Measurements from ENCODE around the gene TBL1XR1.
"Not testable (repeated sequence)": the region's sequence is repeated elsewhere in the genome, so short reads cannot be mapped to it uniquely, and the experiment has no call there.

TBL1XR1 gene

DNA sequence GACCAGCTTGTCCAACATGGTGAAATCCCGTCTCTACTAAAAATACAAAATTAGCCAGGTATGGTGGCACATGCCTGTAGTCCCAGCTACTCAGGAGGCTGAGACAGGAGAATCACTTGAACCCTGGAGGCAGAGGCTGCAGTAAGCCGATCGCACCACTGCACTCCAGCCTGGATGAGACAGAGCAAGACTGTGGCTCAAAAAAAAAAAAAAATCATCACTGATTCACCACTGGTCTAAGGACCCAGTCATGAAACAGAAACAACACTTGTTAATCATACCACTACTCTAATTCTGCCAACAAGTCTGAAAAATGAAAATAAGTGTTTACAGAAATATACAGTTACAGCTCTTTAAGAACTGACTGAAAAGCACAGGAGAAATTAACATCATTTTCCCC, 12.7 kb downstream of the TBL1XR1 start:
- DNase-seq (ENCODE audit: low read depth in 2 of 2): not testable (repeated sequence)

- no peak for DNase-seq (ENCODE audit: low read depth in 2 of 2)
Measured at GRCh38 chr3:177182352-177182751, 14.9 kb downstream of the TBL1XR1 start.

DNA sequence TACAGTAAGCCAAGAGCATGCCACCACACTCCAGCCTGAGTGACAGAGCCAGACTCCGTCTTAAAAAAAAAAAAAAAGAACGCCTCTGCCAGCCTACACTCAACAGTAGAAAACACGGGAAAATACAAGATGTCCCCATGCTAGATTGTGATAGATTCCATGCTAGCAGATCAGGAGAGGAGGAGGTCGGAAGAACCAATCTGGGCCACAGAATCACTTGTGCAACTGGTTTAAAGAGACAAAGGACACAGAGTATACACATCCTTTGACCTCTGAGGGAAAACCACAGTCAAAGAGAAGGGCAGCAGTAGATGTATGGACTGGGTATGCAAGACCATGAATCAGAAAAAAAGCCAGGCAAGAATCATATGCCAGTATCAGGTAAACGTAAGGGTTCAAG, 15.9 kb downstream of the TBL1XR1 start:
- DNase-seq (ENCODE audit: low read depth in 2 of 2): no peak

- DNase-seq (ENCODE audit: low read depth in 2 of 2): no peak
Measured at GRCh38 chr3:177180506-177180905, 16.8 kb downstream of the TBL1XR1 start.

DNA sequence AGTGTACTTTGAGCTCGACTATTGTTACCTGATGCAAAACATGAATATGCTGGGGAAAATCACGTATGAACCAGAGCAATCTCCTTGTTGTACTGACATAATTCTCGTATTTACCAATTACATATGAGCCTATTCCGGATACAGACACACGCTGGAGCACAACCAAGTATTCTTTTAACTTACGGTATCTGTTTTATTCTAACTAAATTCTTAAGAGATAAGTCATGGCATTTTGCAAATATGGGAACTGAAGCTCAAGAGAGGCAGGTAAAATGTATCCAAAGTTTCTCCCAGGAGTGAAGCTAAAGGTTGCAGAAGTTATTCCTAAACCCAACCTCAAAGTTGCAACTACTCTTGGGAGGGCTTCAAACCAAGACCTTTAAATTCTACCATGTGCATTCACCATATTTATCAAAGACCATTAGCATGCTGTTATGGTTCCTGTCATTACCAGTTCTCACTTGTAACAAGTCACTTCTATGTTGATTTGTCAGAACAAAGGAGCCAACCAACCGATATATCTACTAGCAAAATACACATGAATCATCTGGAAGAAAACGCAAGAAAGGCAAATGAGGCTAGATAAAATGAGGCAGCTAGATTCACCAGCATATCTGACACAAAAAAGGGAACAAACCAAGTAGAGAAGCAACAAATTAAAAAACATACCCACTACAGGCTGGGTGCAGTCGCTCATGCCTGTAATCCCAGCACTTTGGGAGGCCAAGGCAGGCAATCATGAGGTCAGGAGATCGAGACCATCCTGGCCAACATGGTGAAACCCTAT, 17.8 kb downstream of the TBL1XR1 start:
- no peak for DNase-seq (ENCODE audit: low read depth in 2 of 2)

- DNase-seq (ENCODE audit: low read depth in 2 of 2): no peak
Measured at GRCh38 chr3:177177749-177178221, 19.5 kb downstream of the TBL1XR1 start.

DNA sequence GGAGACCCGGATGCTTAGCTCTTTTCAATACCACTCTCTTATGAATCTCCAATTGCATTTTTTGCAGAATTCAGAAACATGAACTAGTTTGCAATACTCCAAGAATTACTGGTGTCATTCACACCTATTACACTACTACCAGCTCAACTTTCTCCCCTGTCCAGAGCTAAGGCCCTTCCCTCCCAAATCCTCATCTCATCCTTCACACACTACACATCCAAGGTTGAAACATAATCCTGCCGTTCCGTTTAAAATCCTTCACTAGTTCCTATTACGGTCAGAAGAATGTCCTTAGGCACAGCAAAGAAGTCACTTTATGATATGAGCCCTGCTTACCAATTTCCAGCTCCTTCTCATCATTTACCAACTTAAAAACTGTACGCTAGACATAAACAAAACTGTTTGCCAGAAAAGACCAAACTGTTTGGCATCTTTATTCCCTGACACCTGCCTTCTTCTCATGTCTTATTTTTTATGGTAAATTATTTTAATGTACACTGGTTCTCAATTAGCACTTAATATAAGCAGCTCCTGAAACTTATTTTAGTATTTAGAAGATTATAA, 22.6 kb downstream of the TBL1XR1 start:
- DNase-seq (ENCODE audit: low read depth in 2 of 2): no peak

- no peak for DNase-seq (ENCODE audit: low read depth in 2 of 2)
Measured at GRCh38 chr3:177169936-177170722, 27.2 kb downstream of the TBL1XR1 start.

DNA sequence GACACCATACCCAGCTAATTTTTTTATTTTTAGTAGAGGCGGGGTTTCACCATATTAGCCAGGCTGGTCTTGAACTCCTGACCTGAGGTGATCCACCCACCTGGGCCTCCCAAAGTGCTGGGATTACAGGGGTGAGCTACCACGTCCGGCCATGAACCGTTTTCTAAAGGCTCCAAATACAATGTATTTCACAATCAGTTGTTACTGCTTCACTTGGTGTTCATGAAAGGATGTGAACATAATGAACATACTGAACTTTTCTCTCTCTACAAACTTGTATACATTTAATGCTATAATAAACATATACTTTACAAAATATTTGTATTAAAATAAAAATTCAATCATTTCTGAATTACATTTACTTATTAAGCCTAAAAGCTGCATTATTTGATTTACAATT, 28.9 kb downstream of the TBL1XR1 start:
- no peak for DNase-seq (ENCODE audit: low read depth in 2 of 2)

- no peak for DNase-seq (ENCODE audit: low read depth in 2 of 2)
Measured at GRCh38 chr3:177162742-177163141, 34.5 kb downstream of the TBL1XR1 start.

DNA sequence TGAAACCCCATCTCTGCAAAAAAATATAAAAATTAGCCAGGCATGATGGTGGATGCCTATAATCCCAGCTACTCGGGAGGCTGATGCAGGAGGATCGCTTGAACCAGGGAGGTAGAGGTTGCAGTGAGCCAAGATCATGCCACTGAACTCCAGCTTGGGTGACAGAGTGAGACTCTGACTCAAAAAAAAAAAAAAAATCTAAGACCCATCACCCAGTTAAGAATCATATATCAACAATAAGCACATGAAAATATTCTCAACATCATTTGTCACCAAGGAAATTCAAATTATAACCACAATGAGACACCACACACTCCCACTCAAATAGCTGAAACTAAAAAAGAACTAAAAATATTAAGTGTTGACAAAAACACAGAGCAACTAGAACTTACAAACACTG, 35.7 kb downstream of the TBL1XR1 start:
- not testable (repeated sequence) for DNase-seq (ENCODE audit: low read depth in 2 of 2)

DNA sequence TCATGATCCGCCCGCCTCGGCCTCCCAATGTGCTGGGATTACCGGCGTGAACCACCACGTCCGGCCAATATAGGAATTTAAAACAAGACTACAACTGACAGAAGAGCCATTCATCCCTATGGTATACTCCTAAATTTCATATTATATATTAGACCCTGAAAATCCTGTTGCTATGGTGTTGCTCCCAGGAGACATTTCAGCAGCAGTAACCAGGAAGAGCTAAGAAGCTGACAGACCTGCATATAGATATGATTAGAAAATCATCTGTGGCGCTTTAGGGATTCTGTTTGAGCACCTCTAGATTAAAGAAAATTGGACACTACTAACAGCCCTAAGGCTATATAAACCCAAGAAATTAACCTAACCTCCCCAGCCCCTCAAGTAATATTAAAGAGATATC, 38.8 kb downstream of the TBL1XR1 start:
- DNase-seq (ENCODE audit: low read depth in 2 of 2): no peak

DNA sequence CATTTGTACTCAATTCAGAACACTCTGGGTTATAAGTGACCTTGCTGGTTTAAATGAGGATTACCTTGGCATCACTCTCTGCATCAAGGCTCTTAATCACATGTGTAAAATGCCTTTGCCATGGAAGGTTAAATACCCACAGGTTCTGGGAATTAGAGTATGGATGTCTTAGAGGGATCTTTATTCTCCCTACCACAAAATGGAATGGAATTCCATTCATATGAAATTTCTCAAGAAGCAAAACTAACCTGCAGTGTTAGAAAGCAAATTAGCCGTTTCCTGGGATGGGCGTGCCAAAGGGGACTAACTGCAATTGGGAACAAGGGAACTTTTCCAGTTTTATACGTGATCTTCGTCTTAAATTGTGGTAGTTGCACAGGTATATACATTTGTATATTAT, 39.8 kb downstream of the TBL1XR1 start:
- DNase-seq (ENCODE audit: low read depth in 2 of 2): no peak

GRCh38 chr3:177154733-177155132, 42.5 kb downstream of the TBL1XR1 start:
- DNase-seq (ENCODE audit: low read depth in 2 of 2): no peak

DNA sequence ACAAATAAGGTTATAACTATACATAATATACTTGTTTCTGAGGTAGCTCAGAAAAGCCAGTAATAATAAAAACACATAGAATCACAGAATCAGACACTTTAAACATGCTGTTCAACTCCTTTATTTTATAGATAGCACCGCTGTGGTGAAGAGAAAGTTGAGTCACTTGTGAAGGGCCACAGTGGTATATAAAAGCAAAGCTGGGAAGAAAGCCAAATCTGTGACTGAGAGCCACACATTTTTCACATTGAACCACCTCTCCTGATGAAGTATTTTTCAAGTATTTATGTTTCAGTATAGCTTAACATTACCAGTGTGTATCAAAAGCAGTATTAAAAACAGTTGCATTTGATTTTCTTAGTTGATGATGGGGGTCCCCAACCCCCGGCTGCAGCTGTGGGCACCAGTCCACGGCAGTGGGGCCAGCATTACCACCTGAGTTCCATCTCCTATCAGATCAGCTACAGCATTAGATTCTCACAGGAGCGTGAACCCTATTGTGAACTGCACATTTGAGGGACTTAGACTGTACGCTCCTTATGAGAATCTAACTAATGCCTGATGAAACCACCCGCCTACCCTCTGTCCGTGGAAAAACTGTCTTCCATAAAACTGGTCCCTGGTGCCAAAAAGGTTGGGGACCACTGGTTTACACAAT, 46.2 kb downstream of the TBL1XR1 start:
- no peak for DNase-seq (ENCODE audit: low read depth in 2 of 2)

- no peak for DNase-seq (ENCODE audit: low read depth in 2 of 2)
Measured at GRCh38 chr3:177150218-177150916, 46.9 kb downstream of the TBL1XR1 start.

DNA sequence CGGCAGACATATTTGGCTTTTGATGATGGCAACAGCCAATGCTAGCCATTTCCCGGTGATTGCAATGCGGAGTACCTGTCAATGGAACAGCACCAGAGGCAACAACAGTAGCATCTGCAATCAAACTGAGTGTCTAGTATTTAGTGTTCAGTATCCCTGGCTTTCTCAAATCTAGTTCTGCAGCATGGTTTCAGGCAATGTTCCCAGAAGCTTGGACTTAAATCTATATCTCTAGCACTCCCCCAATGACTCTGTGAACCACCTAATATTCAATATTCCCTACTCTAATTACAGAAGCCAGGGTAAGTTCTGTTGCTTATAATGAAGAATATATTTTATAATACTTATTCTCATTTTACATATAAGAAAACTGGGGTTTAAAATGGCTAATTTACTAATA, 48.2 kb downstream of the TBL1XR1 start:
- DNase-seq (ENCODE audit: low read depth in 2 of 2): no peak

- DNase-seq (ENCODE audit: low read depth in 2 of 2): no peak
Measured at GRCh38 chr3:177147790-177148189, 49.5 kb downstream of the TBL1XR1 start.

- no peak for DNase-seq (ENCODE audit: low read depth in 2 of 2)
Measured at GRCh38 chr3:177146646-177147045, 50.6 kb downstream of the TBL1XR1 start.

DNA sequence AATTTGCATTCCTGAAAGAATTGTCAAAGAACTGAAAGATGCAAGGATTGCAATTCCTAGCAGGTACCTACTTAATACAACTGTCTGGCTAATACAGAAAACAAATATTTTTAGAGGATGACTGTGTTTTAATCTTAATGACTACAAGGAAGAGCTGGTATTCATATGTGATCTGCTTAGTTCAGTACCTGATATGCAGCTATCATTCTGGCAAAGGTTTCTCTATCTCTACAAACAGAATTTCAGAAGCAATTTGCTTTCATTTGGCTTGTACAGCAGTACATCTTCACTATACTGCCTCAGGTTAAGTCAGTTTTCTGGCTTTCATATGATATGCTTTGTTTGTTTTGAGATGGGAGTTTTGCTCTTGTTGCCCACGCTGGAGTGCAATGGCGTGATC, 51.3 kb downstream of the TBL1XR1 start:
- DNase-seq (ENCODE audit: low read depth in 2 of 2): no peak

DNA sequence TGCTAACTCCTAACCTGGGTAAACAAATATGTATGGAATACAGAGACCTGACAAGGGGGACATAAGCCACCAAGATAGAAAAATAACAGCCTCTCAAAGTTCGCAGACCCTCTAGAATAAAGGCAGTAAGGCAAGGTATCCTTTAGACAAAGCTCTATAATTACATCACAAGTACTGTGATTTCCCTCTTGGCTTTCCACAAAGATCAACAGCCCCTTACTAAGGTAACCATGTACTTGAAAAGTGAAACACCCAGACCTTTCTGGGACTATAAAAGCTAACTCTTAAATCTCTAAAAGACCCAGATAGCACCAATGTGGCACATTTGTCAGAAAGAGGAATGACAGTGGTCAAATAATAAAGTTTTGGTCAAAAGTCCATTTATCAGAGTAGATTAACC, 51.9 kb downstream of the TBL1XR1 start:
- no peak for DNase-seq (ENCODE audit: low read depth in 2 of 2)

DNA sequence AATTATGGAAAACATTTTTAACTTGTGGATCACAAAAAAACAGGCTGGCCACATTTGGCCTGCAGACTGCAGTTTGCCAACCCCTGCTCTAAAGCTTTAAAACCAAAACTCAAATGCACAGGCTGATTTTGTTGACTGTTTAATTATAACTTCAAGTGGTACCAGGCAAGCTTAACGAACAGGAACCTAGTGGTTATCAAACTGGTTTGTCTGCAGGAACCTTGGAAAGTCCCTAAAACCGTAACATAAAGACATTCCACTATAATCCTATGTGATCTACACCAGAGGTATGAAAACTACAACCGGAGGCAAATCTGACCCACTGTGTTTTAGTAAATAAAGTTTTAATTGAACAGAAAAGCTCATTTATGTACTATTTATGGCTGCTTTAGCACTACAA, 52.4 kb downstream of the TBL1XR1 start:
- no peak for DNase-seq (ENCODE audit: low read depth in 2 of 2)
